HEK293T (cell line): ENCODE measurements around the gene UPK3A.

Source experiments
- ARNT ChIP-seq: fragments of 450-650 bp; IDR thresholded peaks from 2 replicates; pipeline ENCODE4 v1.6.1; 2017; ENCODE audit warnings: mild to moderate bottlenecking
- BHLHE40 ChIP-seq: fragments of 450-650 bp; IDR thresholded peaks from 2 replicates; pipeline ENCODE4 v1.6.1; 2016; ENCODE audit warnings: mild to moderate bottlenecking, moderate library complexity, borderline replicate concordance
- CTBP1 ChIP-seq: fragments of 450-650 bp; IDR thresholded peaks from 2 replicates; pipeline ENCODE4 v1.6.1; 2016; ENCODE audit warnings: borderline replicate concordance
- ELF4 ChIP-seq: fragments of 450-650 bp; IDR thresholded peaks from 2 replicates; pipeline ENCODE4 v1.6.1; 2017; ENCODE audit warnings: antibody characterized with exemption
- FOXA1 ChIP-seq: fragments of 450-650 bp; IDR thresholded peaks from 2 replicates; pipeline ENCODE4 v1.6.1; 2016; ENCODE audit warnings: mild to moderate bottlenecking
- FOXK2 ChIP-seq: fragments of 450-650 bp; IDR thresholded peaks from 2 replicates; pipeline ENCODE4 v1.6.1; 2016; ENCODE audit warnings: mild to moderate bottlenecking
- FOXM1 ChIP-seq: fragments of 450-650 bp; IDR thresholded peaks from 2 replicates; pipeline ENCODE4 v1.6.1; 2017; ENCODE audit warnings: mild to moderate bottlenecking, borderline replicate concordance
- HDGF ChIP-seq: fragments of 450-650 bp; IDR thresholded peaks from 2 replicates; pipeline ENCODE4 v1.6.1; 2017; ENCODE audit warnings: antibody characterized with exemption, borderline replicate concordance
- LEF1 ChIP-seq: fragments of 450-650 bp; IDR thresholded peaks from 2 replicates; pipeline ENCODE4 v1.6.1; 2017; ENCODE audit warnings: mild to moderate bottlenecking, borderline replicate concordance
- PKNOX1 ChIP-seq: fragments of 450-650 bp; IDR thresholded peaks from 2 replicates; pipeline ENCODE4 v1.6.1; 2016
- SP1 ChIP-seq: fragments of 450-650 bp; IDR thresholded peaks from 2 replicates; pipeline ENCODE4 v1.6.1; 2017
- SUZ12 ChIP-seq: fragments of 450-650 bp; IDR thresholded peaks from 2 replicates; pipeline ENCODE4 v1.6.1; 2016; ENCODE audit warnings: mild to moderate bottlenecking
- TARDBP ChIP-seq: fragments of 450-650 bp; IDR thresholded peaks from 2 replicates; pipeline ENCODE4 v1.6.1; 2016
- ZNF384 ChIP-seq: fragments of 450-650 bp; IDR thresholded peaks from 2 replicates; pipeline ENCODE4 v1.6.1; 2016

- TF ChIP-seq LEF1 (no peak), SP1 (no peak), BHLHE40 (no peak), ZNF384 (no peak), FOXM1 (no peak), FOXK2 (no peak), HDGF (no peak), CTBP1 (no peak), FOXA1 (no peak), SUZ12 (no peak), TARDBP (no peak), PKNOX1 (no peak), ARNT (no peak), ELF4 (no peak)
Observed at GRCh38 chr22:45268167-45268957, 16.4 kb upstream of the UPK3A start.
